ENCODE results near the gene GAREM2. TPM values are rescaled to one million over a fixed set of nuclear protein-coding genes. Genes with fewer than 3 reads are reported as not detected.

GAREM2 gene
- polyA plus RNA-seq = 1 to 10 TPM; 1.7 to 3.0 (median 2.2) TPM

DNA sequence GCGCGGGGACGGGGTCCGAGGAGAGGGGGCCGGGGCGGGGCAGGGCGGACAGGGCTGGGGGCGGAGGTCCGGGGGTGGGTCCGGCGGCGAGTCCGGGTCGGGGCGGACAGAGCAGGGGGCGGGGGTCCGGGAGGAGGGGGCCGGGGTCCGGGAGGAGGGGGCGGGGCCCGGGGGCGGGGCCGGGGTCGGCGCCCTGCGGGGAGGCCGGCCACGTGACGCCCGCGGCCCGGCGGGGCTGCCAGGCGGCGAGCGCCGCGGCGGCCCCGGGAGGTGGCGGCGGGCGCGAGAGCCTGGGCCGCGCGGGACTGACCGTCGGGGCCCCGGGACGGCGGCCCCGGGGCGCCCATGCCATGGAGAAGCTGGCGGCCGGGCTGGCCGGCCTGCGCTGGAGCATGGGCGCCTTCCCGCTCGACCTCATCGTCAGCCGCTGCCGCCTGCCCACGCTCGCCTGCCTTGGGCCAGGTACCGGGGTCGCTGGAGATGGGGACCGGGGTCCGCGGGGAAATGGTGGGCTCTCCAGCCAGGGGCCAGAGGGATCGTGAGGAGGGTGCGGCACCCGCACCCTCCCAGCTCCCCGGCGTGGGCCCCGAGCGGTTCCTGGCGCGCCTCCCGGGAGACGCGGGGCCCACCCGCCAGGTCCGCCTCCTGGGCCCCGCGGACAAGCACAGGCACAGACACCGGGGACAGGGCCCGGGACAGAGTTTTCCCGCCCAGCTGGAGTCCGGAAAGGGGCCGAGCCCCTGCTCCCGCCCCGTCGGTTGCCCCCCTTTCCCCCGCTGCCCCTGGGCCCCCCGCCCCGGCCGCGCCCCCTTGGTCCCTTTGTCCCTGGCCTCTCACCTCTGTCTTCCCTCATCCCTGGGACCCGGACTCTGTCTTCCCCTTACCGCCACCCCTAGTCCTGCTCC, at the start of gene GAREM2:
Gene GAREM2, plus strand, starts transcription at position 218 of the 905 bp plus-strand sequence. Its CDS starts 133 bp downstream, at position 351.
- H3K27ac ChIP-seq (ENCODE audit: low read depth, low read length) = no peak within 1 kb of the TSS
- 0 to 3% (median 1%) methylated on average over 30 to 94 of the region's 102 CpGs for WGBS, 3 donors

DNA sequence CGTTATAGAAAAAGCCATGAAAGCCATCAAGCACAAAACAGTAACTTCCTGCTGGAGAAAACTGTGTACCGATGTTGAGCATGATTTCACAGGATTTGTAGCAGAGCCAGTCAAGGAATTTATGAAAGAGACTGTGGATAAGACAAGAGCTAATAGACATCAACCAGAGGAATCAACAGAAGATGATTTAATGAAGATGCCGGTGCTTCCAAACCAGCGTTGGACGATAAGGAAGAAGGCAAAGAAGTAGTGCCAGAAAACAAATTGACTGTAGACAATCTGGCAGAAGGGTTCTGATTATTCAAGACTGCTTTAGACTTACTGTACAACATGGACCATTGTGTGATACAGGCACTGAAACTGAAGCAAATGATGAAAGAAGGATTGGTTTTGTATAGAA, 49.5 kb upstream of the GAREM2 start:
- H3K27ac ChIP-seq (ENCODE audit: low read depth, low read length) = no peak overlapping the region
- WGBS, 3 donors = 73 to 81% (median 79%) methylated on average over 5 of the region's 5 CpGs

DNA sequence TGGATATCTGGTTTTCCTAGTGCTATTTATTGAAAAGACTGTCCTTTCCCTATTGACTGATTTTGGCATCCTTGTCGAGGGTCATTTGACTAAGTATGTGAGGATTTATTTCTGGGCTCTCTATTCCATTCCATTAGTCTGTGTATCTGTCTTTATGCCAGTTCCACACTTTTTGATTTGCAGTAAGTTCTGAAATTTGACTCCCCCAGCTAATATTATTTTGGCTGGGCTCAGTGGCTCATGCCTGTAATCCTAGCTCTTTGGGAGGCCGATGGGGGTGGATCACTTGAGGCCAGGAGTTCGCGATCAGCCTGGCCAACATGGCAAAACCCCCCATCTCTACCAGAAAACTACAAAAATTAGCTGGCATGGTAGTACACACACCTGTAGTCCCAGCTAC, 46.8 kb upstream of the GAREM2 start:
- WGBS, 3 donors = 69 to 92% (median 82%) methylated on average over 4 of the region's 4 CpGs
- no peak overlapping the region for H3K27ac ChIP-seq (ENCODE audit: low read depth, low read length)

DNA sequence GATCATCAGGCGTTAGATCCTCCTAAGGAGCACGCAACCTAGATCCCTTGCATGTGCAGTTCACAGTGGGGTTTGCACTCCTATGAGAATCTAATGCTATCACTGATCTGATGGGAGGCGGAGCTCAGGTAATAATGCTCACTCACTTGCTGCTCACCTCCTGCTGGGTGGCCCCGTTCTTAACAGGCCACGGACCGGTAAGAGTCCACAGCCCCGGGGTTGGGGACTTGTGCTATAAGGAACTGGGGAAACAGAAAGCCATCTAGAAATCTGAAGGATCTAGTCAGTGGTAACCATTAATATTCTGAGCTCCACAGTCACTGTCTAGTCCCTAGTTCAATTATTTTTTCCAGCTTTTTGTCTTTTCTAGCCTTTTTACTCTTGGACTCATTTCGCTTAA, 44.7 kb upstream of the GAREM2 start:
- 91 to 98% (median 92%) methylated on average over 8 of the region's 8 CpGs for WGBS, 3 donors
- H3K27ac ChIP-seq (ENCODE audit: low read depth, low read length) = no peak overlapping the region

DNA sequence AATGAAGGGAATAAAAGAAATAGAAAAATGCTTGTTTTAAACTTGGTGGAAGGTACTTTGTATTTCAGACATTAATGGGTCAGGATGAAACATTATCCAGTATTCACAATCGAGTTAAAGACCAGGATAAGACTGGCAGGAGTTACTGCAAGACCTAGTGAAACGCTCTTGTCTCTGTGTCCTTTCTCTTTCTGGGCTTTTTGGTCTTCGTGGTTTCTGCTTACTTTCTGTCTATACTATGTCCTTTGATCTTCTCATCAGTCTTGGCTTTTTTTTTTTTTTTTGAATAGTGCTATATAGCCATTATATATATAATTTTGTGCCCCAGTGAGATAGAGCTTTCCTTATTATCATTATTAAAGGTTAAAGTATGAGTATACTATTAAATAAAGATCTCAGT, 42.1 kb upstream of the GAREM2 start:
- WGBS, 3 donors = 84 to 91% (median 90%) methylated on average over 3 of the region's 3 CpGs
- H3K27ac ChIP-seq (ENCODE audit: low read depth, low read length) = no peak overlapping the region

DNA sequence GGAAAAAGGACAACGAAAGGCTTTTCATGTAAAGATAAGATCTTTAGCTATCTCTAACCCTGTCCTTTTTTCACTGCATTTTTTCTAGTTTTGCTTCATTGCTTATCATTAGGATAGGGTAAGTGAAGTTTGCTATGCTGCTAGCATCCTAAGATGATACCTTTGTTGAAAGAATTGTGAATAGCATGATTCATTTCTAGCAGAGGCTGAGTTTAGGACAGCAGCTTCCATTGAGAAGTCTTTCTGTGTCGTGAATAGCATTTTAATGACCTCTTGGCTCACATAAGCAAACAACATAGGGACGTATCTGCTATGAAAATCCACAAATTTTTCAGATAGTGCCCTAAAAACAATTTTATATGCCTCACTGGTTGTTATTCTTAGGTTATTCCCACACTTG, 36.4 kb upstream of the GAREM2 start:
- no peak overlapping the region for H3K27ac ChIP-seq (ENCODE audit: low read depth, low read length)
- 67 to 85% (median 83%) methylated on average over 3 of the region's 3 CpGs for whole genome bisulfite sequencing, 3 donors

DNA sequence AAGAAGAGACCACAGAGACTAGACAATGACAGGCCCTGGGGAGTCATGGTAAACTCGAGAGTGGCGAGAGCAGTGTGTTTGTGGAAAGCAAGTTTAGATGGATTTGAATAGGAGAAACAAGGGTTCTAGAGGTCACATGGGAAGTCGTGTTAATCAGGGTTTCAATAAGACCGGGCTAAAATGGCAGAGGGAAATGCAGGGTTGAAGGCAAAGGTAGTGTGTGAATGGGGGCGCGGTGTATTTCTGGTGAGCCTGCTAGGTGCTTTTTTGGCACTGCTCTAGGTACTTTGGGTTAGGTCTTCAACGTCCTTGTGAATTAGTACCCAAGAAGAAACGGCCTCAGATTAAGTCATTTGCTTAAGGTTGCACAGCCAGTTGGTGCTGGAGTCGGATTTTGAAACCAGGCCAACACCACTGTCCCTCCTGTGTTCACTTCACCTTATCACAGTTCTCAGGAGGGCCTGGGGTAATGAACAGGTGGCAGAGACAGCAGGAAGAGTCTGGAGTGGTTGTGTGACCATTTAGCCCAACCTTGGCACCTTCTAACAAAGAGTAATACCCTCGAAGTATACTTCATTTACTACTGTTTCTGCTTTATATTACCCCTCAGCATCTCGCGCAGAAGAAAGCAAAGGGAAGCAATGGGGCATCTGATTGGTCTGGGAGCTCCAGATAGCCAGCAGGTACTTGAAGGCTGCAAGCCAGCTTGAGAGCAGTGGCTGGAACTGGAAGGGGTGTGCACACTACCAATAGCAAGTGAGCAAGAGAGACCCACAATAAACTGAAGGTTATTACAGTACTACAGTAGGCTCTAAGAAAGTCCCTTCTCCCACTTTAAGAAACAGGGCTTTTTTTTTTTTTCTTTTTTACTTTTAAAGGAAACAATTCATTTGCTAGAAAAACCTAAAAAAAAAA, 33.4 kb upstream of the GAREM2 start:
- no peak overlapping the region for H3K27ac ChIP-seq (ENCODE audit: low read depth, low read length)
- WGBS, 3 donors = 35 to 74% (median 74%) methylated on average over 12 of the region's 12 CpGs

DNA sequence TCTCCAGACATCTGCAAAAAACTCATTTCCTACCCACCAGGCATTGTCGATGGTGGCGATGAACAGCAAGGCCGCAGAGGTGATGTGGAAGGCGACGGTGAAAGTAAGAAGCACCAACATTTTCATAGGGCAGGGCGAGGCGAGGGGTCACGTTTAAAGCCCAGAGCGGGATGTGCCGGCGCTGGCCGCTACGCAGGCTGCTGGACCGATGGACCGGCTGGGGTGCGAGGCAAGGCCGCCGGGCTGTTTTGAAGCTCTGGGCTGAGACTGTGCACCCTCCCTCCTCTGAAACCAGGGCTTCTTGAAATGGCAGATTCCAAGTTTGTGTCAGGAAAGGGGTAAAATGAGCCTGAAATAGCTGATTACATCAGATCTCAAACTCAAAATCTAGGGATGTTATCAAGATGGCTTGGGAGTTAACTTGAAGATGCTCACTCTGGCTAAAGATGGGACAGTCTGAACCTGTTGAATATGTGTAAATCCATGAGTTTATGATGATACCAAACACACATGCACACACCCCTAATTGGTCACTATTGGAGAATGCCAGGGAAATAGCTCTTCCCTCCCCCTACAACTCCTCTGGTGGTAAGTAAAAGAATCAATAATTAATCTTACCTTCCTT, 31.6 kb upstream of the GAREM2 start:
- H3K27ac ChIP-seq (ENCODE audit: low read depth, low read length) = no peak overlapping the region
- WGBS, 3 donors = 90 to 92% (median 91%) methylated on average over 18 of the region's 18 CpGs

DNA sequence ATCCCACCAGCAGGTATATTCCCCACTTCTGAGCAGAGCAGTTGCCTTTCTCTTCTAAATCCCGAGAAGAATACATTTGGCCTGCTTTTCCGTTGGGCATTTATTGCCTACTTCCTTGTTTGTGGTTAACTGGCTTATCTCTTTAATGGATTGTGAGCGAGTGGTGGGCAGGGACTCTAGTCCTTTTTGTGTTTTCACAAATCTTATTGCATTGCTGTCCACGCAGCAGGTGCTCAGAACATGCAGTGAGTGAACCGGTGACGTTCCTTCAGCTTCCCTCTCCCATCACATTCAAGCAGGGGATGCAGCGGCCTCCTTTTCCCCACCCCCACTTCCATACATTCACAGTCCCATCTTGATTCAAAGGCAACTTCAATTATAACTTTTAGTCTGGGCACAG, 28.9 kb upstream of the GAREM2 start:
- WGBS, 3 donors = 26 to 49% (median 47%) methylated on average over 7 of the region's 7 CpGs
- H3K27ac ChIP-seq (ENCODE audit: low read depth, low read length) = no peak overlapping the region

DNA sequence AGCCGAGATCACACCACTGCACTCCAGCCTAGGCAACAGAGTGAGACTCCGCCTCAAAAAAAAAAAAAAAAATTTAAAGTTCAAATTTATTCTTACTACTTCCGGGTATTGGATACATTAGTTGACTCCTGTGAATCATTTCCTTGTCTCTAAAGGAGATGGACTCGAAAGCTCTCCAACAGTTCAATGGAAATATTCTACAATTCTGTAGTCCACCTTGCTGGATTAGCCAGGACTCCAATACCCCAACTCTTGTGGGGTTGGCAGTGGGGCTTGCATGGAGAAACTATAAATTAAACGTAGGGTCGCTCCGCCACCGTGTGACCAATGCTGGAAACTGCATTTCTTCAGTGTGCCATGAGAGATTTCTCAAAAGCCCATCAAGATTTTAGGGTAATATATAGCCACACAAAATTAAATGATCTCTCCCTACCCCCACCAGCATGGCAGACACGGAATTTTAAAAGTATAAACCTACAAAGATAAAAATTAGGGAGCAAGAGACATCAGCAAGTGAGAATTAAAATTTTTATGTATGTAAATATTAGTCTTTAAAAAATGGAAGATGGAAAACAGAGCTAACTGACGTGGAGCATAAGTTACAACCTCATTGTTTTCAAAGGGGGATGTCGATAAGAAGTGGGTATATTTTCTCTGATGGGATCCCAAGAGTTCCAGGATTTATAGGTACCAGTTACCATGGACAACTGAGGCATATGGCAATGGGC, 27.8 kb upstream of the GAREM2 start:
- no peak overlapping the region for H3K27ac ChIP-seq (ENCODE audit: low read depth, low read length)
- WGBS, 3 donors = 18 to 27% (median 23%) methylated on average over 10 to 11 of the region's 11 CpGs

DNA sequence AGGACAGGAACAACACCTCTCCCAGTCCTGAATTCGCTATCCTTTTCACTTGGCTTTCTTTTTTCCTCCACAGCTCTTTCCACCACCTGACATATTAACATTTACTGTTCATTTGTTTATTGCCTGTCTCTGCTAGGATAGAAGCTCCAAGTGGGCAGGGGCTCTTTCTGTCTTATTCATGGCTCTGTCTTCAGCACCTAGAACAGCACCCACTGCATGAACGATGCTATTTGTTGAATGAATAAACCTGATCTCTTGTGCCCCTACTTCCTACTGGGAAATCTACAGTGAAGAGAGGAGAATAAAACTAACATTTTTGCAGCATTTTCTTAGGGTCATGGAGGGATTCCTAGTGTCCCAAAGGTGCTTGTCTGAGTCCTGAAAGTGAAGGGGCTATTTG, 24.4 kb upstream of the GAREM2 start:
- 45 to 47% (median 47%) methylated on average over 2 of the region's 2 CpGs for WGBS, 3 donors
- no peak overlapping the region for H3K27ac ChIP-seq (ENCODE audit: low read depth, low read length)

DNA sequence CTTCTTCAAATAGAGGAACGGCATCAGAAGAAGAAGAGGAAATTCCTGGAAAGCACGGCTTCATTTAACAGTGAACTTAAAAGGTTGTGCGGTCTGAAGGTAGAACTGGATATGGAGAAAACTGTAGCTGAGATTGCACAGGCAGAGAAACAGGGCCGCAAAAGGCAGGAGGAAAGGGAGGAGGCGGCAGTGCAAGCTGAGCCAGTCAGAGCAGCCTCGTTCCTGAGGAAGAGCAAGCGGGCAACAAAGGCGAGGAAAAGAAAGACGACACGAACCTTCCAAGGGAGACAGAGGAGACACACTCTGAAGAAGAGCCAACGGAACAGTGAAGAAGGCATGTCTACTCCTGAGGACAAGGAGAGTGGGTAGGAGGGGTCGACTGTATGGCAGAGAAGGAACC, 22.6 kb upstream of the GAREM2 start:
- 79 to 80% (median 79%) methylated on average over 12 of the region's 12 CpGs for WGBS, 3 donors
- H3K27ac ChIP-seq (ENCODE audit: low read depth, low read length) = no peak overlapping the region

DNA sequence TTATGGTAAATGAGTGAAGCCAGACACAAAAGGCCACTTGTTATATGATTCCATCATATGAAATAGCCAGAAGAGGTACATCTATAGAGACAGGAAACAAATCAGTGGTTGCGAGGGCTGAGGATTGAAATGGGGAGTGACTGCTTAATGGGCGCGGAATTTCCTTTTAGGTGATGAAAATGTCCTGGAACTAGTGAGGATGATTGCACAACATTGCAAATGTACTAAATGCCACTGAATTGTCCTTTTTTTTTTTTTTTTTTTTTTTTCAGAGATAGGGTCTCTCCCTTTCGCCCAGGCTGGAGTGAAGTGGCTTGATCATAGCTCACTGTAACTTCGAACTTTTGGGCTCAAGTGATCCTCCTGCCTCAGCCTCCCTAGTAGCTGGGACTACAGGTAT, 15.3 kb upstream of the GAREM2 start:
- no peak overlapping the region for H3K27ac ChIP-seq (ENCODE audit: low read depth, low read length)
- 91 to 97% (median 95%) methylated on average over 5 of the region's 5 CpGs for WGBS, 3 donors

DNA sequence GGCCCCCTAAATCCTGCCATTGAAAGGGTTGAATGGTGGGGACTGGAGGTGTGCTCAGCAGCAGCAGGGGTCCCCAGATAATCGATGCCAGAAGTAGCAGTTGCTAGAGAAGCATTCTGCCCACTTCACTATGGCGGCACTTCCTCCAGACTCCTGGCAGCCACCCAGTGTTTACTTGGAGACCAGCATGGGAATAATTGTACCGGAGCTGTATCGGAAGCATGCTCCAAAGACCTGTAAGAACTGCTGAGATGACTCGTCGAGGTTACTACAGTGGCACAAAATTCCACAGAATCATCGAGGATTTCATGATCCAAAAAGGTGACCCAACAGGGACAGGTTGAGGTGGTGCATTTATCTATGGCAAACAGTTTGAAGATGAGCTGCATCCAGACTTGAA, 11.0 kb upstream of the GAREM2 start:
- no peak overlapping the region for H3K27ac ChIP-seq (ENCODE audit: low read depth, low read length)
- WGBS, 3 donors = 91 to 95% (median 94%) methylated on average over 7 of the region's 7 CpGs

DNA sequence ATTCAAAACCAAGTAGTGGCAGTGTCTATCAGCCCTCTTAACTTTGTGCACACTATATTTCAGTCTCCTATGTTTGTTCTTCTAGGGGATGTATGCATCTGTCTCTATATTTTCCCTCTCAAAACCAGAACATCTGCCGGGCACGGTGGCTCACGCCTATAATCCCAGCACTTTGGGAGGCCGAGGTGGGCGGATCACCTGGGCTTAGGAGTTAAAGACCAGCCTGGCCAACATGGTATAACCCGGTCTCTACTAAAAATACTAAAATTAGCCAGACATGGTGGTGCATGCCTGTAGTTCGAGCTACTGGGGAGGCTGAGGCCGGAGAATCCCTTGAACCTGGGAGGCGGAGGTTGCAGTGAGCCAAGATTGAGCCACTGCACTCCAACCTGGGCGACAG, 9.9 kb upstream of the GAREM2 start:
- no peak overlapping the region for H3K27ac ChIP-seq (ENCODE audit: low read depth, low read length)
- 91 to 94% (median 93%) methylated on average over 10 of the region's 10 CpGs for WGBS, 3 donors

DNA sequence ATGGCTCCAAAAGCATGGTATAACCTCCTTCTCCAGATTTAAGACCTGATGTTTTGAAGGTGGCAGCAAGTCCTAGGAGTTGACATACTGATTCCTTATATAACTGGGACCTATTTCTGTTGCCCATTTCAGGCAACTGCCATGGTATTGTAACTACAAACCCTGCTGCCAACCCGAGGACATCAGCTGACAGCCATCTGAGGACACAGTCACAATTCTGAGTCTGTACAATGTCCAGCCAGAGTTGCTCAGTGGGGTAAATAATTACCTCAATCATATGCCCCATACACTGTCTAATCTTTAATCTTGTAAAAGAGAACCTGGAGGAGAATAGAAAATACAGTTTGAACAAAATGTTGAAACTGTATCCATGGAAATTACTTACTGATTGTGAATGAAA, 8.7 kb upstream of the GAREM2 start:
- WGBS, 3 donors = 31 to 75% (median 44%) methylated on average over 1 of the region's 1 CpG
- no peak overlapping the region for H3K27ac ChIP-seq (ENCODE audit: low read depth, low read length)

DNA sequence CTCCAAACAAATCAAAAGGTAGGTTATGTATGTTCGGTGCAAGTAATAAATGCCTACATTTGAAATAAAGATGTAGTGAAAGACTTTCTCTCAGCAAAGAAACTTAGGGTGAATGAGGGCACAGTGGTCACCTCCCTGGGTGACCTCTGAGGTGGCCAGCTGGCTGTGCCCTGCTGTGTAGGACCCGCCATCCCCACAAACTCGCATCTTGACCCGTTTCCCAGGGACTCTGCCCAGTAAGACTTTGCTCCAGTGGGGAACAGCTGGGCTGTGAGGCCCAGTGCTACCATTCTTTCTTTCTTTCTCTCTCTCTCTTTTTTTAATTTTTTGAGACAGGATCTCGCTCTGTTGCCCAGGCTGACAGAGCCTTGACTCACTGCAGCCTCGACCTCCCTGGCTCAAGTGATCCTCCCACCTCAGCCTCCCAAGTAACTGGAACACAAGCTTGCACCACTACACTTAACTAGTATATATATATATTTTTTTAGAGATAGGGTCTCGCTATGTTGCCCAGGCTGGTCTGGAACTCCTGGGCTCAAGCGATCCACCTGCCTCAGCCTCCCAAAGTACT, 8.2 kb upstream of the GAREM2 start:
- no peak overlapping the region for H3K27ac ChIP-seq (ENCODE audit: low read depth, low read length)
- 87 to 93% (median 91%) methylated on average over 8 of the region's 8 CpGs for WGBS, 3 donors

DNA sequence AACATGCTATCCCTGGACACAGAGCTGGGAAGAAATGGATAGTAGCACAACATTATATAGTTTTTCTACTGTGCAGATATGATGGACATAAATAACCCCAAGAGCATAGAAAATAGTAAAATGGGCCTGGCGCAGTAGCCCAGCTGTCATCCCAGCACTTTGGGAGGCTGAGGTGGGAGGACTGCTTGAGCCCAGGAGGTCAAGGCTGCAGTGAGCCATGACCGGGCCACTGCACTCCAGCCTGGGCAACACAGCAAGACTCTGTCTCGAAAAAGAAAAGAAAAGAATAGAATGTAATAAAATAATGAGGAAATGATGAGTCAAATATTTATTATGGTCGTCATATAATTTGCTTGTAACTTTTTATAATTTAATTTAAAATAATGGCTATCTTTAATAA, 7.5 kb upstream of the GAREM2 start:
- WGBS, 3 donors = 88 to 95% (median 91%) methylated on average over 4 of the region's 4 CpGs
- no peak overlapping the region for H3K27ac ChIP-seq (ENCODE audit: low read depth, low read length)

Measured in adipose tissue (tissue), 3 donors.